Measurements from ENCODE around the gene ERICH2.

GRCh38 chr2:170845343-170845742, 75.2 kb downstream of the ERICH2 start:
- TF ChIP-seq CTCF (IDR thresholded peaks at IDR 0.05) (no peak), POLR2AphosphoS5 (IDR thresholded peaks at IDR 0.05) (no peak), POLR2A (IDR thresholded peaks at IDR 0.05; ENCODE audit: low read depth) (no peak)

Data from esophagus muscularis mucosa (tissue), 3 donors.